Trophoblast cell (in vitro differentiated cells and primary cell): Measurements from ENCODE around the gene SLC43A2.

Experiments used
- DNase-seq, 2 donors: peaks; one replicate each; pipeline ENCODE4 v3.0.0-alpha.2; 2016
- H2AFZ ChIP-seq: 2 replicates; pipeline ENCODE4 v1.6.1; 2013; ENCODE audit warnings: low read length, moderate library complexity, mild to moderate bottlenecking; ENCODE audit not compliant: insufficient read depth, poor library complexity
- H2AK5ac ChIP-seq: 2 replicates; pipeline ENCODE4 v1.6.1; 2013; ENCODE audit warnings: mild to moderate bottlenecking, low read length
- H2BK120ac ChIP-seq: 2 replicates; pipeline ENCODE4 v1.6.1; 2013; ENCODE audit warnings: low read length, mild to moderate bottlenecking, moderate library complexity; ENCODE audit not compliant: insufficient read depth, poor library complexity
- H2BK12ac ChIP-seq: 2 replicates; pipeline ENCODE4 v1.6.1; 2013; ENCODE audit warnings: mild to moderate bottlenecking, low read length, moderate library complexity
- H2BK5ac ChIP-seq: 2 replicates; pipeline ENCODE4 v1.6.1; 2013; ENCODE audit warnings: low read length, low read depth, moderate library complexity, mild to moderate bottlenecking; ENCODE audit not compliant: poor library complexity
- H3K14ac ChIP-seq: 2 replicates; pipeline ENCODE4 v1.6.1; 2013; ENCODE audit warnings: mild to moderate bottlenecking, low read length
- H3K18ac ChIP-seq: 2 replicates; pipeline ENCODE4 v1.6.1; 2013; ENCODE audit warnings: mild to moderate bottlenecking, low read length
- H3K23ac ChIP-seq: 2 replicates; pipeline ENCODE4 v1.6.1; 2013; ENCODE audit warnings: low read length
- H3K27ac ChIP-seq: 2 replicates; pipeline ENCODE4 v1.5.1; 2013; ENCODE audit warnings: low read depth, mild to moderate bottlenecking, inconsistent platforms, low read length, moderate library complexity
- H3K27me3 ChIP-seq: 2 replicates; pipeline ENCODE4 v1.6.1; 2013; ENCODE audit warnings: inconsistent platforms, mild to moderate bottlenecking, low read length, moderate library complexity; ENCODE audit not compliant: insufficient read depth
- H3K36me3 ChIP-seq, 2 experiments: 1 replicate in 1 of 2; 2 replicates in 1 of 2; pipeline ENCODE4 v1.6.1; 2013; ENCODE audit warnings: low read length in 2 of 2, mild to moderate bottlenecking in 2 of 2, moderate library complexity in 1 of 2; ENCODE audit not compliant: insufficient read depth in 2 of 2, control insufficient read depth in 1 of 2
- H3K4ac ChIP-seq: 2 replicates; pipeline ENCODE4 v1.6.1; 2013; ENCODE audit warnings: low read depth, mild to moderate bottlenecking, low read length, moderate library complexity
- H3K4me1 ChIP-seq, 2 experiments: 1 replicate in 1 of 2; 2 replicates in 1 of 2; pipeline ENCODE4 v1.6.1; 2013; ENCODE audit warnings: low read length in 2 of 2, mild to moderate bottlenecking in 2 of 2, moderate library complexity in 1 of 2; ENCODE audit not compliant: insufficient read depth in 2 of 2, control insufficient read depth in 1 of 2
- H3K4me2 ChIP-seq: 2 replicates; pipeline ENCODE4 v1.6.1; 2013; ENCODE audit warnings: inconsistent platforms, mild to moderate bottlenecking, low read length, moderate library complexity
- H3K4me3 ChIP-seq: 2 replicates; pipeline ENCODE4 v1.5.1; 2013; ENCODE audit warnings: mild to moderate bottlenecking, low read depth, low read length, inconsistent platforms
- H3K79me1 ChIP-seq: one replicate; pipeline ENCODE4 v1.6.1; 2013; ENCODE audit warnings: low read length
- H3K79me2 ChIP-seq: 2 replicates; pipeline ENCODE4 v1.6.1; 2013; ENCODE audit warnings: low read length, mild to moderate bottlenecking; ENCODE audit not compliant: control insufficient read depth, insufficient read depth, poor library complexity
- H3K9ac ChIP-seq: 2 replicates; pipeline ENCODE4 v1.6.1; 2013; ENCODE audit warnings: mild to moderate bottlenecking, low read length
- H3K9me3 ChIP-seq: 2 replicates; pipeline ENCODE4 v1.6.1; 2013; ENCODE audit warnings: low read depth, mild to moderate bottlenecking, control low read depth, inconsistent platforms, low read length; ENCODE audit not compliant: insufficient read depth
- H4K12ac ChIP-seq: 2 replicates; pipeline ENCODE4 v1.6.1; 2013; ENCODE audit warnings: low read depth, mild to moderate bottlenecking, low read length, moderate library complexity
- H4K8ac ChIP-seq: 2 replicates; pipeline ENCODE4 v1.6.1; 2013; ENCODE audit warnings: low read depth, mild to moderate bottlenecking, low read length, moderate library complexity
- H4K91ac ChIP-seq: one replicate; pipeline ENCODE4 v1.6.1; 2013; ENCODE audit warnings: low read depth, mild to moderate bottlenecking, low read length, moderate library complexity
- WGBS: extraction: QIAGEN DNeasy Blood & Tissue Kit; methylation state at CpG from one replicate; pipeline ENCODE4 v1.1.7; 2013; ENCODE audit warnings: missing lambda C conversion rate; ENCODE audit not compliant: insufficient read length, insufficient coverage; ENCODE audit errors: extremely low coverage; 5-methylcytosine and 5-hydroxymethylcytosine counted together

Gene SLC43A2

DNA sequence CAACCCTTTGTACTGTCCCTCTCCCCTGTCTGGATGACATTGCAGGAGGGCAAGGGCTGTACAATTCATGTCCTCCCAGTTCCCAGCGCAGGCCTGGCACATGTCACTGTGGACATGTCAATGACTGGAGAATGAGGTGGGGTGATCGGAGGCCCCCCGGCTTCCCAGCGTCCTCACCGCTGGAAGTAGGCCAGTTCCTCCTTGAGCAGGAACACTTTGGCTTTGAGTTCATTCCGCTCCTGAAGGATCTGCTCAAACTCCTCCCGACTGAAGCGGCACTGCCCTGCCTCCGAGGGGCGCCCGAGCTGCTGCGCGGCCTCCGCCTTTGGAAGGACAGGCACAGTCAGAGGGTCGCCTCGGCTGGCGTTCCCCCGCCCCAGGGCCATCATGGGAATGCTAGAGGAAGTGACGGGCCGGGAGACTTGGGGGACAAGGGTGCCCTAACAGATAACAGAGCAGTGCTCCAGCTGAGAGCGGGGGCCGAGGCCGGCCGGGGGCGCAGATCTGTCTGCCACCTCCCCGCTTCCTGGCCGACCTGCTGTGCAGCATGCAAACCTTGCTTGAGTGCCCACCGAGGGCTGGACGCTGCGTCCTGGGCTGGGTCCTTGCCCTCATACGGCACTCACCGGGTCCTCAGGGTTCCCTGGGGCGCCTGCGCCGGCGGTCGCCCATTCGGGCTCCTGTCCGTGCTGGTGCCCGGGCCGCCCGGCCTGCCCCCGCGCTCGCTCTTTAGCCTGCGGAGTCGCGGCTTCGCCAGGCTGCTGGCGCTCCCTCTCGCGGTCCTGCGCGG lies 19.7 kb upstream of the SLC43A2 start:
- peaks cover 39 to 51% of the 10 kb centered on the region in 2 experiments for H3K4me1 ChIP-seq
- H3K4me3 ChIP-seq = peak overlapping the region; percentile 14
- H3K9me3 ChIP-seq = no peaks in the 10 kb centered on the region
- no peak overlapping the region for H3K23ac ChIP-seq
- peak in 1 of 2 donors; percentile 96 for DNase-seq
- peak overlapping the region; percentile 42 for H2BK5ac ChIP-seq
- H2AFZ ChIP-seq = peak overlapping the region; percentile 28
- H2AK5ac ChIP-seq = peak overlapping the region; percentile 2
- H3K9ac ChIP-seq = peak overlapping the region; percentile 18
- WGBS = no CpG with 5 or more reads among the region's 54 CpGs
- H2BK12ac ChIP-seq = peak overlapping the region; percentile 9
- peak overlapping the region; percentile 52 for H3K27ac ChIP-seq
- H3K27me3 ChIP-seq = no peaks in the 10 kb centered on the region
- peak overlapping the region; percentile 59 for H4K8ac ChIP-seq
- peak overlapping the region; percentile 79 for H4K91ac ChIP-seq
- H3K36me3 ChIP-seq = peaks cover 26 to 32% of the 10 kb centered on the region in 2 experiments
- peak overlapping the region; percentile 63 for H3K18ac ChIP-seq
- H4K12ac ChIP-seq = peak overlapping the region; percentile 71
- H3K79me1 ChIP-seq = peaks cover 13% of the 10 kb centered on the region
- H3K4me2 ChIP-seq = peak overlapping the region; percentile 80
- H3K4ac ChIP-seq = no peak overlapping the region
- H3K14ac ChIP-seq = peak overlapping the region; percentile 63
- peaks cover 4% of the 10 kb centered on the region for H3K79me2 ChIP-seq
- peak overlapping the region; percentile 39 for H2BK120ac ChIP-seq

DNA sequence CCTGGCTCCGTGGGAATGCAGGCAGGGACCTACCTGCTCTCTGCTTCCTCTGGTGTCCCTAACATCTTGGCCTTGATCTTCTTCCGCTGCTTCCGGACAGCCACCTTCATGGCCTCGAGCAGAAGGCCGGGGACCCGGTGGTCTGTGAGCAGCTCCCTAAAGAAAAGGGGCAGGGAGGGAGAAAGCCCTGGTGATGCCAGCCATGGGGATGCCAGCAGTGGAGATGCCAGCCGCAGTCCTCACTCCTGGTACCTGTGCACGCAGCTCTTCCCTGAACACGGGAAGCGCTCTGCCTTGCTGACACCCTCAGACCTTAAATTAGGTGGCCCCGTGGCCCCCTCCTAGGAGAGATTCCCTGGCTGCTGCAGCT lies 19.2 kb upstream of the SLC43A2 start:
- Histone ChIP-seq H4K91ac (no peak overlapping the region), H3K4me3 (no peak overlapping the region)
- WGBS = no CpG with 5 or more reads among the region's 11 CpGs

DNA sequence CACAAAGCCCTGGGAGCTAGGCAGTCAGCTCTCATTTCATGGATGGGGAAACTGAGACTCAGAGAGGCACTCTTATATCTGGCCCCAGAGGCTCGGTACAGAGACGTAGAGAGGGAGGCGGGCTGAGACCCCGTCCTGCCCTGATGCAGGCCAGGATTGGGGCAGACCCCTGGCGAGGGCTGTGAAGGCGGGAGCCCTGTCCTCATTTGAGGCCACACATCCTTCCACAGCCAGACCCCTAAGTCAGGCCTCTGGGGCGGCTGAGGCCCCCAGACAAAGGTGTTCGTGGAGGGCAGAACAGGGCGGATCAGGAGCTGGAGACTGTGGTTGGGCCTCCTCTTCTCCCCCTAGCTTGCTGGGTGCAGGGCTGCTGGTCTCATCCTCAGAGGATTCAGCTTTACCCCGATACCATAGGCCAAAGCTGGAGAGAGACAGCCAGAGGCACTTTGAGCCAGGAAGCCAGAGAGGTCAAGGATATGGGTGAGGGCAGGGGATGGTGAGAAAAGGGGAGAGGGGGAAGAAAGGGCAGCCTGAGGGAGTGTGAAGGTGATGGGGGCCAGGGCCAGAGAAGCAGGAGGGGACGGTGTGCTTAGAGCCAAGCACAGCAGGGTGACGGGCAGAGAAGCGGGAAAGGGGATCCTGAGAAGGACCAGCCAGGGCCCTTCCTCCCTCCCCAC lies 17.7 kb upstream of the SLC43A2 start:
- H3K4me1 ChIP-seq = peaks cover 39 to 53% of the 10 kb centered on the region in 2 experiments
- no peak overlapping the region for H2AK5ac ChIP-seq
- H4K91ac ChIP-seq = no peak overlapping the region
- no peak overlapping the region for H3K14ac ChIP-seq
- peaks cover 13% of the 10 kb centered on the region for H3K79me1 ChIP-seq
- DNase-seq = no peak
- no peak overlapping the region for H3K23ac ChIP-seq
- H3K9me3 ChIP-seq = no peaks in the 10 kb centered on the region
- no peak overlapping the region for H3K9ac ChIP-seq
- H2BK5ac ChIP-seq = no peak overlapping the region
- peak overlapping the region; percentile 47 for H2BK12ac ChIP-seq
- H2AFZ ChIP-seq = no peak overlapping the region
- no peak overlapping the region for H2BK120ac ChIP-seq
- H3K4ac ChIP-seq = no peak overlapping the region
- peaks cover 4% of the 10 kb centered on the region for H3K79me2 ChIP-seq
- H3K4me3 ChIP-seq = no peak overlapping the region
- no peak overlapping the region for H3K18ac ChIP-seq
- no peak overlapping the region for H4K8ac ChIP-seq
- H3K4me2 ChIP-seq = no peak overlapping the region
- H3K36me3 ChIP-seq = peaks cover 8 to 13% of the 10 kb centered on the region in 2 experiments
- WGBS = no CpG with 5 or more reads among the region's 13 CpGs
- H4K12ac ChIP-seq = no peak overlapping the region
- H3K27me3 ChIP-seq = no peaks in the 10 kb centered on the region
- no peak overlapping the region for H3K27ac ChIP-seq

More for the DNA sequence above, 19.2 kb upstream of the SLC43A2 start:
- Histone ChIP-seq H4K12ac (no peak overlapping the region), H3K4me2 (peak overlapping the region; percentile 80), H3K79me1 (peaks cover 13% of the 10 kb centered on the region), H3K79me2 (peaks cover 4% of the 10 kb centered on the region), H3K36me3 (peaks cover 21 to 26% of the 10 kb centered on the region in 2 experiments), H2BK5ac (no peak overlapping the region), H4K8ac (no peak overlapping the region), H3K4me1 (peaks cover 39 to 53% of the 10 kb centered on the region in 2 experiments), H2AFZ (no peak overlapping the region), H3K9ac (no peak overlapping the region), H3K14ac (no peak overlapping the region), H3K23ac (no peak overlapping the region), H3K18ac (no peak overlapping the region), H2BK120ac (no peak overlapping the region), H2AK5ac (no peak overlapping the region), H3K4ac (no peak overlapping the region), H3K27ac (no peak overlapping the region), H3K9me3 (no peaks in the 10 kb centered on the region), H3K27me3 (no peaks in the 10 kb centered on the region), H2BK12ac (no peak overlapping the region)
- no peak for DNase-seq

DNA sequence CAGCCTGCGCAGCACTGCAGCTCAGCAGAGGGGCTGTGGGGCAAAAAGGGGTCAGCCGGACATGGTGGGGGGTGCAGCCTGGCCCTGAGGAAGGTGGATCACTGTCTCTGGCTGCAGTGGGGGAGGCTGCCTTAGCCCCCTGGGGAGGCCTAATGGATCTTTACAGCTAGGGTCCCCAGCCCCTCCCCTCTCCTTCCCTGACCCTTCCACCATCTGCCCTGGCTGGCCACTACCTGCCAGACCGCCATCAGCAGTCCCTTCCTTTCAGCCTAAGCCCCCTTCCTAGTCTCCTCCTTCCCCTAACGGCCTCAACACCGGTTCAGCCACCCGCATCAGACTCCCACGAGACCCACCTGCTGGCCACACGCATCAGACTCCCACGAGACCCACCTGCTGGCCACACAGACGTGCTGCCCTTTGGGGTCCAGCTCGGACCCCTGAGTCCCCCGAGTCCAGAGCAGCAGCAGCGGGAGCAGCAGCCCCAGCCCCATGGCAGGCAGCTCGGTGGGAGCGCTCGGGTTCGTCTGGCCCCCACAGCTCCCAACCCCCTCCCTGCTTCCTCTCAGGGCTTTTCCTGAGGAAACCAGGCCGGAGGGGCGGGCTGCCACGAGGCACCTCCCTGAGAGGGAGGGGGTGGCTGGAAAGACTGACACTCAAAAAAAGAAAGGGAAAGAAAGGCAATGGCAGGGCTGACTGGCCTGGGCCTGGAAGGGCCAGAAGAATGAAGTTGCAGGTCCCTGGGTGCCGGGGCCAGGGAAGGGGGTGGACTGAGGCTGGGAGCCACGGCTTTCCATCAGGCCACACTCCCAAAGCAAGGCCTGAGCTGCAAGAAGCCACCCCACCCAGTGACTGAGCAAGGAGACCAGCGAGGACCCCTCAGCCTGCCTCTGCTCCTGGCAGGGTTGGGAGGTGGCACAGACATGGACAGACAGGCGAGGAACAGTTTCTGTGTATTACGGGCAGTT lies 16.9 kb upstream of the SLC43A2 start, which contains the start of gene SCARF1:
Gene SCARF1 (minus strand): TSS at position 526 of the 965 bp plus-strand sequence. CDS start 35 bp downstream, at position 491.
- H3K4me2 ChIP-seq = no peak within 1 kb of the TSS
- H3K14ac ChIP-seq = peak within 1 kb of the TSS; percentile 22
- peaks cover under 1 to 4% of the 10 kb centered on the region in 2 experiments for H3K36me3 ChIP-seq
- no CpG with 5 or more reads among the region's 25 CpGs for WGBS
- H2AFZ ChIP-seq = no peak within 1 kb of the TSS
- H3K79me1 ChIP-seq = peaks cover 13% of the 10 kb centered on the region
- peak within 1 kb of the TSS; percentile 47 for H2BK12ac ChIP-seq
- peak within 1 kb of the TSS; percentile 15 for H4K8ac ChIP-seq
- peaks cover 39 to 49% of the 10 kb centered on the region in 2 experiments for H3K4me1 ChIP-seq
- H2BK120ac ChIP-seq = no peak within 1 kb of the TSS
- peak within 1 kb of the TSS; percentile 6 for H3K4ac ChIP-seq
- H3K9ac ChIP-seq = no peak within 1 kb of the TSS
- peak within 1 kb of the TSS; percentile 66 for H2AK5ac ChIP-seq
- H3K79me2 ChIP-seq = peaks cover 4% of the 10 kb centered on the region
- no peak within 1 kb of the TSS for H2BK5ac ChIP-seq
- no peak within 1 kb of the TSS for H4K12ac ChIP-seq
- no peaks in the 10 kb centered on the region for H3K27me3 ChIP-seq
- H3K18ac ChIP-seq = no peak within 1 kb of the TSS
- DNase-seq = no peak
- no peak within 1 kb of the TSS for H3K27ac ChIP-seq
- no peak within 1 kb of the TSS for H3K23ac ChIP-seq
- H4K91ac ChIP-seq = peak within 1 kb of the TSS; percentile 20
- H3K9me3 ChIP-seq = no peaks in the 10 kb centered on the region
- no peak within 1 kb of the TSS for H3K4me3 ChIP-seq
